H1 (cell line): ENCODE results near the gene IMP3. TPM values are rescaled to one million over a fixed set of nuclear protein-coding genes. Genes with fewer than 3 reads are reported as not detected.
"Not testable (repeated sequence)": the region's sequence is repeated elsewhere in the genome, so short reads cannot be mapped to it uniquely, and the experiment has no call there.

Source experiments
- CTCF ChIA-PET: fragments of 300-600 bp; sonication (Branson Sonifier 250); formaldehyde crosslinking; loops from one replicate; lab custom pipeline; 2021; ENCODE audit not compliant: partially characterized antibody; lab: Charles Lee
- POLR2A ChIA-PET: fragments of 300-600 bp; sonication (Branson Sonifier 250); formaldehyde crosslinking; loops from one replicate; lab custom pipeline; 2021; ENCODE audit warnings: inconsistent platforms; ENCODE audit not compliant: partially characterized antibody; lab: Charles Lee
- DNase-seq, 2 experiments: peaks; one replicate each; pipeline versions ENCODE4 v3.0.0 to v3.0.0-alpha.2; 2010 to 2022; ENCODE audit warnings: low spot score in 2 of 2, low read depth in 1 of 2, mixed read lengths in 1 of 2
- FAIRE-seq: peaks from 2 replicates; lab custom pipeline; 2011; peaks lifted over from hg19 to GRCh38; lab: Jason Lieb, UNC
- H2AFZ ChIP-seq: 2 replicates; pipeline ENCODE4 v1.8.1; 2012; ENCODE audit warnings: low read length, inconsistent platforms
- H2AK5ac ChIP-seq: 2 replicates; pipeline ENCODE4 v1.6.1; 2013; ENCODE audit warnings: low read depth, low read length
- H2BK120ac ChIP-seq: replicated peaks from 2 replicates; pipeline ENCODE3; 2013; ENCODE audit warnings: low read depth, low read length, inconsistent platforms
- H2BK12ac ChIP-seq: 2 replicates; pipeline ENCODE4 v1.6.1; 2013; ENCODE audit warnings: low read depth, low read length
- H2BK15ac ChIP-seq: 2 replicates; pipeline ENCODE4 v1.6.1; 2013; ENCODE audit warnings: low read length
- H2BK20ac ChIP-seq: 2 replicates; pipeline ENCODE4 v1.6.1; 2013; ENCODE audit warnings: low read length
- H2BK5ac ChIP-seq: 2 replicates; pipeline ENCODE4 v1.6.1; 2013; ENCODE audit warnings: low read depth, low read length
- H3K14ac ChIP-seq: 2 replicates; pipeline ENCODE4 v1.6.1; 2013; ENCODE audit warnings: inconsistent platforms; ENCODE audit not compliant: insufficient read length
- H3K18ac ChIP-seq: 2 replicates; pipeline ENCODE4 v1.6.1; 2013; ENCODE audit warnings: low read length; ENCODE audit errors: extremely low read depth
- H3K23ac ChIP-seq: 2 replicates; pipeline ENCODE4 v1.6.1; 2013; ENCODE audit warnings: inconsistent platforms; ENCODE audit not compliant: insufficient read length
- H3K23me2 ChIP-seq: 2 replicates; pipeline ENCODE4 v1.6.1; 2013; ENCODE audit warnings: low read depth, low read length
- H3K27ac ChIP-seq: 2 replicates; pipeline ENCODE4 v1.6.1; 2011; ENCODE audit warnings: low read depth, low read length, inconsistent platforms
- H3K27me3 ChIP-seq, 4 experiments: replicated peaks in 1 of 4; 1 replicate in 1 of 4; 2 replicates in 3 of 4; pipeline versions ENCODE4 v1.6.1 to v1.8.1; 2011 to 2013; ENCODE audit warnings: low read length in 3 of 4, mild to moderate bottlenecking in 3 of 4, inconsistent platforms in 2 of 4, mixed read lengths in 2 of 4, moderate library complexity in 1 of 4; ENCODE audit not compliant: control insufficient read depth in 3 of 4, insufficient read depth in 3 of 4; ENCODE audit errors: extremely low read depth in 1 of 4
- H3K36me3 ChIP-seq, 4 experiments: 2 replicates each; pipeline versions ENCODE4 v1.6.1 to v1.8.1; 2011 to 2013; ENCODE audit warnings: mild to moderate bottlenecking in 4 of 4, low read length in 3 of 4, moderate library complexity in 2 of 4, control low read depth in 1 of 4, inconsistent platforms in 1 of 4; ENCODE audit not compliant: insufficient read depth in 4 of 4, control insufficient read depth in 2 of 4
- H3K4ac ChIP-seq: replicated peaks from 2 replicates; pipeline ENCODE3; 2013; ENCODE audit warnings: low read length, low read depth, mixed read lengths, inconsistent platforms; ENCODE audit not compliant: insufficient read length
- H3K4me1 ChIP-seq, 4 experiments: replicated peaks in 1 of 4; 1 replicate in 1 of 4; 2 replicates in 3 of 4; pipeline versions ENCODE4 v1.6.1 to v1.8.1; 2011 to 2013; ENCODE audit warnings: low read length in 3 of 4, inconsistent platforms in 2 of 4, mixed read lengths in 1 of 4; ENCODE audit not compliant: insufficient read depth in 4 of 4, control insufficient read depth in 3 of 4
- H3K4me2 ChIP-seq, 2 experiments: 2 replicates each; pipeline versions ENCODE4 v1.6.1 to v1.8.1; 2011 to 2013; ENCODE audit warnings: low read depth in 2 of 2, low read length in 2 of 2, control low read depth in 1 of 2, inconsistent platforms in 1 of 2, mild to moderate bottlenecking in 1 of 2; ENCODE audit not compliant: insufficient read depth in 1 of 2
- H3K4me3 ChIP-seq, 4 experiments: fragments of 200-600, 300-600 bp in 1 of 4; sonication (generic), shearing (Covaris generic), sonication (Bioruptor Twin) in 1 of 4; 2 replicates each; pipeline versions ENCODE4 v1.5.1 to v1.8.1; 2011 to 2016; ENCODE audit warnings: low read length in 4 of 4, low read depth in 3 of 4, control low read depth in 2 of 4, inconsistent platforms in 2 of 4, mild to moderate bottlenecking in 2 of 4, mixed read lengths in 1 of 4, moderate library complexity in 1 of 4; ENCODE audit not compliant: insufficient read depth in 2 of 4; ENCODE audit errors: extremely low read depth in 1 of 4
- H3K56ac ChIP-seq: replicated peaks from 2 replicates; pipeline ENCODE3; 2013; ENCODE audit warnings: low read depth, mild to moderate bottlenecking, mixed read lengths, low read length, inconsistent platforms; ENCODE audit not compliant: insufficient read length
- H3K79me1 ChIP-seq: 2 replicates; pipeline ENCODE4 v1.6.1; 2013; ENCODE audit warnings: low read depth, low read length, control low read depth
- H3K79me2 ChIP-seq, 2 experiments: 2 replicates each; pipeline versions ENCODE4 v1.6.1 to v1.8.1; 2012 to 2013; ENCODE audit warnings: low read length in 2 of 2, mild to moderate bottlenecking in 2 of 2, inconsistent platforms in 1 of 2; ENCODE audit not compliant: insufficient read depth in 2 of 2, control insufficient read depth in 1 of 2
- H3K9ac ChIP-seq, 4 experiments: replicated peaks in 1 of 4; 1 replicate in 1 of 4; 2 replicates in 3 of 4; pipeline versions ENCODE4 v1.6.1 to v1.8.1; 2011 to 2013; ENCODE audit warnings: low read depth in 3 of 4, low read length in 3 of 4, control low read depth in 2 of 4, mild to moderate bottlenecking in 2 of 4, moderate library complexity in 2 of 4, inconsistent platforms in 1 of 4; ENCODE audit errors: extremely low read depth in 1 of 4
- H3K9me3 ChIP-seq, 2 experiments: 2 replicates each; pipeline versions ENCODE4 v1.6.1 to v1.8.1; 2012 to 2013; ENCODE audit warnings: mild to moderate bottlenecking in 2 of 2, moderate library complexity in 2 of 2, control low read depth in 1 of 2, inconsistent platforms in 1 of 2, low read depth in 1 of 2, low read length in 1 of 2, mixed read lengths in 1 of 2; ENCODE audit not compliant: insufficient read depth in 2 of 2
- H4K20me1 ChIP-seq, 2 experiments: replicated peaks in 1 of 2; 2 replicates each; pipeline versions ENCODE3 to v1.8.1; 2011 to 2013; ENCODE audit warnings: inconsistent platforms in 2 of 2, low read length in 2 of 2, mild to moderate bottlenecking in 1 of 2; ENCODE audit not compliant: insufficient read depth in 2 of 2, control insufficient read depth in 1 of 2
- H4K5ac ChIP-seq: 2 replicates; pipeline ENCODE4 v1.6.1; 2013; ENCODE audit warnings: low read length, low read depth, mixed read lengths, inconsistent platforms; ENCODE audit not compliant: insufficient read length
- H4K8ac ChIP-seq: 2 replicates; pipeline ENCODE4 v1.8.0; 2013; ENCODE audit warnings: mild to moderate bottlenecking, moderate library complexity, low read length, inconsistent platforms; ENCODE audit not compliant: insufficient read depth; ENCODE audit errors: extremely low read depth
- H4K91ac ChIP-seq: replicated peaks from 2 replicates; pipeline ENCODE3; 2013; ENCODE audit warnings: low read length, mixed read lengths, inconsistent platforms; ENCODE audit not compliant: insufficient read length
- CTCF ChIP-seq, 3 experiments: IDR thresholded peaks; 1 replicate in 2 of 3; 2 replicates in 1 of 3; pipeline versions ENCODE4 v1.5.1 to v1.6.1; 2011; ENCODE audit warnings: low read length in 3 of 3, mild to moderate bottlenecking in 3 of 3, inconsistent platforms in 2 of 3, low read depth in 1 of 3, moderate library complexity in 1 of 3; ENCODE audit not compliant: insufficient read depth in 1 of 3; ENCODE audit errors: control extremely low read depth in 1 of 3
- EGR1 ChIP-seq: IDR thresholded peaks from 2 replicates; pipeline ENCODE4 v1.6.1; 2011; ENCODE audit warnings: low read depth, low read length, borderline replicate concordance
- RAD21 ChIP-seq, 2 experiments: IDR thresholded peaks in 1 of 2; conservative IDR thresholded peaks in 1 of 2; 2 replicates each; pipeline ENCODE4 v1.6.1; 2011; ENCODE audit warnings: low read depth in 2 of 2, low read length in 2 of 2, improper control_type of control experiment in 1 of 2, inconsistent platforms in 1 of 2, mild to moderate bottlenecking in 1 of 2, moderate library complexity in 1 of 2
- TEAD4 ChIP-seq: IDR thresholded peaks from 2 replicates; pipeline ENCODE4 v1.6.1; 2012; ENCODE audit warnings: low read depth, low read length, inconsistent platforms, mixed read lengths
- WGBS, 2 experiments: shearing (Covaris generic) in 1 of 2; methylation state at CpG; one replicate each; pipeline versions ENCODE4 v1.1.6 to v1.1.7; 2013 to 2015; ENCODE audit warnings: low lambda C conversion rate in 2 of 2, mixed read lengths in 2 of 2, inconsistent platforms in 1 of 2, low coverage in 1 of 2, missing lambda C conversion rate in 1 of 2; ENCODE audit not compliant: insufficient replicate concordance in 2 of 2, insufficient coverage in 1 of 2, insufficient read length in 1 of 2; ENCODE audit errors: extremely low coverage in 1 of 2, missing lambda C conversion rate in 1 of 2; 5-methylcytosine and 5-hydroxymethylcytosine counted together
- polyA plus RNA-seq, 7 experiments: library from polyadenylated mRNA; depleted of rRNA in 3 of 7; stranded (reverse) in 5 of 7; unstranded in 2 of 7; fragments of >200 nt in 5 of 7; fragments of 200-250 nt in 2 of 7; gene quantifications; 1 replicate in 5 of 7; 2 replicates in 1 of 7; 4 replicates in 1 of 7; pipeline versions ENCODE4 v1.2.1 to v1.2.3, GENCODE V29; 2011 to 2013; ENCODE audit warnings: missing spikeins in 2 of 7, mixed read lengths in 2 of 7
- total RNA-seq: library from RNA; stranded (reverse); fragmentation: NEBNext Ultra II Directional; extraction: Animal tissue kit (Norgen Biotek cat#: 25700); gene quantifications from 2 replicates; pipeline ENCODE4 v1.2.1, GENCODE V29; 2021

Gene IMP3
- total and polyA plus RNA-seq, 2 of the 8 experiments (the other 6 are each of a cell fraction or from before 2014, with no cell fraction given): 114 to 273 TPM

- H2BK5ac ChIP-seq: 0 out of 2 replicates have a peak overlapping the region, but pooled peaks have one; percentile 66
- H2BK20ac ChIP-seq, H2BK120ac ChIP-seq: not testable (repeated sequence)
- peak; percentile 96 for FAIRE-seq
- TF ChIP-seq TEAD4: 0 out of 2 replicates have a peak, but pooled peaks have one; percentile 57
- TF ChIP-seq RAD21 (IDR thresholded peaks at IDR 0.05 in 1 of 2, conservative IDR thresholded peaks at IDR 0.05 in 1 of 2; ENCODE audit: low read depth in 2 of 2, low read length in 2 of 2): peak; percentile 64 to 65
- TF ChIP-seq CTCF (IDR thresholded peaks at IDR 0.05; ENCODE audit: control extremely low read depth in 1 of 3, insufficient read depth in 1 of 3, low read depth in 1 of 3, low read length in 3 of 3): peak; percentile 62 to 73 (median 72)
- 0 out of 2 replicates have a peak, but pooled peaks have one; percentile 36 for TF ChIP-seq EGR1
- TF ChIP-seq, all 59 proteins: peak for 4; not testable (repeated sequence) for 55
- not testable (repeated sequence) for H3K27me3 ChIP-seq, H3K56ac ChIP-seq, H3K23ac ChIP-seq, H4K5ac ChIP-seq, H3K4me3 ChIP-seq, H3K9me3 ChIP-seq, H3K79me2 ChIP-seq, H3K18ac ChIP-seq, H3K9ac ChIP-seq, H3K4me1 ChIP-seq, H3K14ac ChIP-seq, H2AK5ac ChIP-seq, H3K36me3 ChIP-seq, H4K91ac ChIP-seq, H2BK12ac ChIP-seq, H4K20me1 ChIP-seq, H3K4ac ChIP-seq, H3K79me1 ChIP-seq, H3K27ac ChIP-seq, H3K23me2 ChIP-seq, H4K8ac ChIP-seq, H3K4me2 ChIP-seq
- ChIA-PET CTCF (interaction anchor here (0.6 to 6.8 kb wide), 32 partner anchors 8 to 620 kb away, joined by 3 to 60 read pairs (median 6); partner anchors contain the start of genes MAN2C1 and SNX33), POLR2A (interaction anchor here (0.7 kb wide), 1 partner anchor 46 kb away, joined by 3 read pairs; the partner anchor contains the start of gene IMP3)
- Histone ChIP-seq H2BK15ac (peak overlapping the region; percentile 99; the same call in 1 of the 2 replicates), H2AFZ (0 out of 2 replicates have a peak overlapping the region, but pooled peaks have one; percentile 71)
- 38% methylated on average over 14 of the region's 14 CpGs; no CpG with 5 or more reads in 1 of the 2 experiments for WGBS, 2 experiments
- DNase-seq: peak; percentile 49 to 100
Observed at GRCh38 chr15:75686212-75686642, 46.2 kb upstream of the IMP3 start.
